SW 1271 (cell line): Measurements from ENCODE around the gene PAEP.
"Not testable (repeated sequence)": the region's sequence is repeated elsewhere in the genome, so short reads cannot be mapped to it uniquely, and the experiment has no call there.

Source experiments
- DNase-seq, 2 experiments: peaks; one replicate each; lab custom pipeline; 2025; lab: John Stamatoyannopoulos, UW

PAEP gene

GRCh38 chr9:135561391-135562234 lies at the start of gene PAEP:
Gene PAEP (plus strand): TSS chr9:135561756.
- no peak for DNase-seq

GRCh38 chr9:135512241-135512603 lies 49.3 kb upstream of the PAEP start:
- DNase-seq, result no peak

- DNase-seq, result no peak
Observed at GRCh38 chr9:135512904-135513303, 48.7 kb upstream of the PAEP start.

GRCh38 chr9:135513351-135513846 lies 48.2 kb upstream of the PAEP start:
- no peak for DNase-seq

GRCh38 chr9:135513906-135514305 lies 47.6 kb upstream of the PAEP start:
- DNase-seq, result not testable (repeated sequence)

- DNase-seq, result no peak
Observed at GRCh38 chr9:135514342-135515082, 47.0 kb upstream of the PAEP start.

GRCh38 chr9:135515083-135515951 lies 46.2 kb upstream of the PAEP start:
- no peak for DNase-seq

- no peak for DNase-seq
Observed at GRCh38 chr9:135516132-135516860, 45.3 kb upstream of the PAEP start.

GRCh38 chr9:135517407-135517822 lies 44.1 kb upstream of the PAEP start:
- no peak for DNase-seq

- no peak for DNase-seq
Observed at GRCh38 chr9:135519179-135519971, 42.2 kb upstream of the PAEP start.

- no peak for DNase-seq
Observed at GRCh38 chr9:135520916-135521607, 40.5 kb upstream of the PAEP start, which contains the start of gene LCN1. Gene LCN1 (plus strand): TSS chr9:135521440. CDS start chr9:135521498, 58 bp downstream.

GRCh38 chr9:135521608-135522095 lies 39.9 kb upstream of the PAEP start:
- no peak for DNase-seq

- DNase-seq, result no peak
Observed at GRCh38 chr9:135522137-135522877, 39.2 kb upstream of the PAEP start.

- DNase-seq, result no peak
Observed at GRCh38 chr9:135522931-135523330, 38.6 kb upstream of the PAEP start.

GRCh38 chr9:135523521-135524129 lies 37.9 kb upstream of the PAEP start:
- DNase-seq, result no peak

GRCh38 chr9:135524130-135524861 lies 37.3 kb upstream of the PAEP start:
- no peak for DNase-seq

GRCh38 chr9:135525241-135526088 lies 36.1 kb upstream of the PAEP start:
- DNase-seq, result no peak
